Astrocyte of the cerebellum (primary cell): ENCODE results near the gene RHEB.
"Not testable (repeated sequence)": the region's sequence is repeated elsewhere in the genome, so short reads cannot be mapped to it uniquely, and the experiment has no call there.

Experiments used
- DNase-seq: peaks from one replicate; pipeline ENCODE4 v3.0.0-alpha.2; 2011; ENCODE audit warnings: low read depth
- H3K4me3 ChIP-seq: 2 replicates; pipeline ENCODE4 v1.5.1; 2011; ENCODE audit warnings: mild to moderate bottlenecking, low read depth, low read length, moderate library complexity
- CTCF ChIP-seq: IDR thresholded peaks from 2 replicates; pipeline ENCODE4 v1.5.1; 2012; ENCODE audit warnings: low read length, low read depth, moderate library complexity, mild to moderate bottlenecking; ENCODE audit errors: missing control alignments
- in situ Hi-C: cut with HindIII; loops from 2 replicates; pipeline ENCODE4 v1.10.0; 2017; ENCODE audit warnings: low sequenced_read_pairs

RHEB gene

DNA sequence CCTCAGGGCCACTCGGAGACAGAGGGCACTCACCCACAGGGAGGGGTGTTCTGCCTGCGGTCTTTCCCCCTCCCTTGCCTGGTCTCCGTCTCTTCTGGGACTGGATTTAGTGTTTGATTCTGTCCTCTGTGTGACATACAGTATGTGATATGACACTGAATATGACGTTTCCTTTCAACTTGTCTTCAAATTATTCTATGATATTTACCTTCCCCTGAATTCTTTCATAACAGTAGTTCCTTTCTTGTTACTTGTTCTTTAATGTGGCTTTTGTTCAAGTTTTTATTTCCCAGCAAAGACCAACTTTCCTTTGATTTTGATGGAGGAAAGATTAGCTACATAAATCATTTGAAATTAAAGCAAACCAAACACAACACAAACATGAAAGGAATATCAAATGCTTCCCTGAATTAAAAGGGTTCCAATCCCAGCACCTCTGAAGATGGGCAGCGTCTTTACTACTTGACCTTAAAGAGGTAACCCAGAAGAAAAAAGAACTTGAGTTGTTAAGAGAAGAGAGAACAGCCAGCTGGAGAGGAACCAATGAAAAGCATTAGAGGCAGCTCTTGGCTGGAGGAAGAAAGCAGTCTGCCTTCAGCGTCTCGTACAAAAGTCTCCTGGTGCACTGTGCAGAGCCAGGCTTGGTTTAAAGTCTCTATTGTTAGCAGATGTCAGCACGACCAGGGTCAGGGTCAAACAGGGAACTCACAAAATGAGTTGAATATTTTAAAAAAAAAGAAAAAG, 18.3 kb upstream of the RHEB start:
- H3K4me3 ChIP-seq, result no peak overlapping the region
- no peak for TF ChIP-seq CTCF
- in situ Hi-C loops, result no loop called here
- DNase-seq, result no peak

DNA sequence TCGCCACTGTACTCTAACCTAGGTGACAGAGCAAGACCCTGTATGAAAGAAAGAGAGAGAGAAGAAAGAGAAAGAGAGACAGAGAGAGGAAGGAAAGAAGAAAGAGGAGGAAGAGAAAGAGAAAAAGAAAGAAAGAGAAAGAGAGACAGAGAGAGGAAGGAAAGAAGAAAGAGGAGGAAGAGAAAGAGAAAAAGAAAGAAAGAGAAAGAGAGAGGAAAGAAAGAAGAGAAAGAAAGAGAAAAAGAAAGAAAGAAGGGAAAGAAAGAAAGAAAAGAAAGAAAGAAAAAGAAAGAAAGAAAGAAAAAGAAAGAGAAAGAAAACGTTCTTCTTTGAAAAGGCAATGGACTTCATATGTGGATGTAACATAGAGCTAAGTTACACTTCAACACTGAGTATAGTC, 16.5 kb upstream of the RHEB start:
- in situ Hi-C loops, DNase-seq, H3K4me3 ChIP-seq: not testable (repeated sequence)

GRCh38 chr7:151529842-151530241, 10.1 kb upstream of the RHEB start:
- TF ChIP-seq CTCF, result no peak

DNA sequence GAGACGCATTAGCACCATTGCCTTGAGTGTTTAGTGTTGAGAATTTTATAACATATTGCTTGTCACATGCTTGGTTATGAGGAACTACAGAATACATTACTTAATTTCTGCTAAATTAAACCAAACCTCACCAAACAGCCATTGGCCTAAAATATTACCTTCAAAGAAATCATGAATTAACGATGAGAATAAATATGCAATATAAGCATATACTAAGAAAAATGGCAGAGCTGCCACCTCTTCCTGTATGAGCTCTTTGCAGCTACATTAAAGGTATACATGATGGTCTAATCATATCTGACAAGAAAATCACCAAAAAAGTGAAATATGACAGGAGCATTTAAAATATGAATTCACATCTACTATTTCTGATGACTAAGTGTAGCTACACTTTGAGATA, 5.2 kb upstream of the RHEB start:
- no peak for TF ChIP-seq CTCF
- no peak for DNase-seq
- in situ Hi-C loops, result no loop called here
- no peak overlapping the region for H3K4me3 ChIP-seq

More at GRCh38 chr7:151529842-151530241, 10.1 kb upstream of the RHEB start:
- in situ Hi-C loops, result no loop called here
- no peak for DNase-seq
- no peak overlapping the region for H3K4me3 ChIP-seq

- no peak for DNase-seq
- H3K4me3 ChIP-seq, result no peak overlapping the region
- TF ChIP-seq CTCF, result no peak
- in situ Hi-C loops, result no loop called here
These were observed 4.6 kb upstream of the RHEB start for GRCh38 chr7:151524331-151524730.

DNA sequence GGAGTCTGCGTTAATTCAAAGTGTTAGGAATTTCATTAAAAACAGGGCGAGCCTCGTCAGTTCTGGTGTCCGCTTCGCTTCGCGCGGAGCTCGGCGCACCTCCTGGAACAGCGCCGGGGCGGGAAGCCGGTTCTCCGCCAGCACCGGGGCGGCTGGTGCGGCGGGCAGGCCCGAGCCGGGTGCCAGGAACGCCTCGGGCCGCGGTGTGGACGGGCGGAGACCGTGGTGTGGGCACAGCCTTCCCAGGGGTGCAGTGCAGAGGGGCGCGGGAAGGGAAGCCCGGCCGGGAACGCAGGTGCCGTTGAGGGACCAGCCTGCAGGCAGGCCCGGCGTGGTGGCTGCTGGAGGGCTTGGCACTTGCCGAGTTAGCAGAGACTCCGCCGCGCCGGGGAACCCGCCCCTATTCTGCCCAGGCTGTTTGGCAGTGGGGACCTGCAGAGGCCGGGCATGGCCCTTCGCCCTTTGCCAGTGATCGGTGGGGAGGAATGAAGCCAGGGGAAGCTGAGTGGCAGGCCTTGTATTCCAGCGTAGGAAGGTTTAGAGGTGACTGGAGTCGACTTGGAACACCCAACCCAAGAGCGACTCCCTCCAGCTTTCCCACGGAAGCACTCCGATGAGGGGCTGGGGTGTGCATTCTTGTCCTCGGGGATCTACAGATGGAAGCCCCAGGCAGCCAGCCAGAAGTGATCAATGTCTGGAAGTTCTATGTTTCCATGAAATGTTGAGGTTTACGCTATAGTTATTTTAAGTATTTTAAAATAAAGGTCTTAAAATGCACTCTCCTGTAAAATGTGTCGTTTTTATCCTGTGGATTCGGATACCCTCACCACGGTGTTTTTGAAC, 945 bp upstream of the RHEB start:
- peak overlapping the region; percentile 90 for H3K4me3 ChIP-seq
- DNase-seq, result no peak
- in situ Hi-C loops, result no loop called here
- TF ChIP-seq CTCF, result no peak

- H3K4me3 ChIP-seq, result peak overlapping the region; percentile 90
- in situ Hi-C loops, DNase-seq: not testable (repeated sequence)
These were observed 539 bp downstream of the RHEB start for GRCh38 chr7:151518947-151519764.
